H1 (cell line): ENCODE measurements around the gene PACSIN2. TPM values are rescaled to one million over a fixed set of nuclear protein-coding genes. Genes with fewer than 3 reads are reported as not detected.

Experiments
- NRF1 ChIP-seq: IDR thresholded peaks from 2 replicates; pipeline ENCODE4 v1.6.1; 2011; ENCODE audit warnings: mild to moderate bottlenecking, low read depth, low read length, improper control_type of control experiment
- RFX5 ChIP-seq: IDR thresholded peaks from 2 replicates; pipeline ENCODE4 v1.6.1; 2011; ENCODE audit warnings: low read depth, low read length, improper control_type of control experiment, borderline replicate concordance
- SIN3A ChIP-seq, 2 experiments: IDR thresholded peaks in 1 of 2; conservative IDR thresholded peaks in 1 of 2; 2 replicates each; pipeline ENCODE4 v1.6.1; 2011 to 2012; ENCODE audit warnings: low read length in 2 of 2, improper control_type of control experiment in 1 of 2, low read depth in 1 of 2, mild to moderate bottlenecking in 1 of 2
- TCF12 ChIP-seq: IDR thresholded peaks from 2 replicates; pipeline ENCODE4 v1.6.1; 2011; ENCODE audit warnings: low read depth, mild to moderate bottlenecking, low read length
- YY1 ChIP-seq: IDR thresholded peaks from 2 replicates; pipeline ENCODE4 v1.6.1; 2011; ENCODE audit warnings: low read depth, mild to moderate bottlenecking, low read length
- polyA plus RNA-seq, 7 experiments: library from polyadenylated mRNA; depleted of rRNA in 3 of 7; stranded (reverse) in 5 of 7; unstranded in 2 of 7; fragments of >200 nt in 5 of 7; fragments of 200-250 nt in 2 of 7; gene quantifications; 1 replicate in 5 of 7; 2 replicates in 1 of 7; 4 replicates in 1 of 7; pipeline versions ENCODE4 v1.2.1 to v1.2.3, GENCODE V29; 2011 to 2013; ENCODE audit warnings: missing spikeins in 2 of 7, mixed read lengths in 2 of 7
- total RNA-seq: library from RNA; stranded (reverse); fragmentation: NEBNext Ultra II Directional; extraction: Animal tissue kit (Norgen Biotek cat#: 25700); gene quantifications from 2 replicates; pipeline ENCODE4 v1.2.1, GENCODE V29; 2021

Gene PACSIN2
- total and polyA plus RNA-seq, 2 of the 8 experiments (the other 6 are each of a cell fraction or from before 2014, with no cell fraction given): 44.8 to 64.2 TPM

- TF ChIP-seq NRF1 (no peak), SIN3A (conservative IDR thresholded peaks at IDR 0.05 in 1 of 2, IDR thresholded peaks at IDR 0.05 in 1 of 2; ENCODE audit: low read depth in 1 of 2, low read length in 2 of 2) (no peak), RFX5 (no peak), YY1 (no peak), TCF12 (no peak)
These were observed 47.9 kb downstream of the PACSIN2 start (continued) for GRCh38 chr22:42967005-42967404.
